D341Med (cell line): ENCODE measurements around the gene MS4A4E.
A peak's percentile ranks its signal among the peaks of the same experiment; 100 is the strongest.
"Not testable (repeated sequence)": the region's sequence is repeated elsewhere in the genome, so short reads cannot be mapped to it uniquely, and the experiment has no call there.

Source experiments
- DNase-seq: peaks from one replicate; pipeline ENCODE4 v3.0.0; 2012; ENCODE audit warnings: low spot score

The MS4A4E gene

DNA sequence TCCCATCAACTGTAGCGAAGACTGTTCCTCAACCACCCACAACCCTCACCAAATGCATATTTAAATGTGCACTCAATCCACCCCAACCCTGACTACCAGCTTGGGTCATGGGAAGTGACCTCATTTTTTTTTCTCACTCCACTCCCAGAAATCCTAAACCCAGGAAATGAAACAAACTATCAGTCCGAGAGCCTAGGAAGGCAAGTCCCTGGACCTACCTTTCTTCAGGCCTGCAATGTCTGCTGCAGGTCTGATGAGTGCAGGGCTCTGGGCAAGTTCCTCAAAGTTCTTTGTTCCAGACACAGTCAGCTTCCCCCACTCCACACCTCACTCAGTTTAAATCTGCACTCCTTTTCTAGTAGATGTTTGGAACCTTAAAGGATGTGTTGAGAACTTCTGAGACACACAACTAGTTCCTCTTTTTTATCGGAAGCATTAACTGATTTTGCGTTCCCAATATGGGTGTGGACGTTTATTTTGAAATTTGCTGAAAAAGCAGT, at the start of gene MS4A4E:
Gene MS4A4E (minus strand): TSS at position 398 of the 500 bp plus-strand sequence. CDS start 13,082 bp downstream, outside the sequence.
- DNase-seq = no peak

GRCh38 chr11:60292145-60292544, 49.2 kb upstream of the MS4A4E start:
- no peak for DNase-seq

DNA sequence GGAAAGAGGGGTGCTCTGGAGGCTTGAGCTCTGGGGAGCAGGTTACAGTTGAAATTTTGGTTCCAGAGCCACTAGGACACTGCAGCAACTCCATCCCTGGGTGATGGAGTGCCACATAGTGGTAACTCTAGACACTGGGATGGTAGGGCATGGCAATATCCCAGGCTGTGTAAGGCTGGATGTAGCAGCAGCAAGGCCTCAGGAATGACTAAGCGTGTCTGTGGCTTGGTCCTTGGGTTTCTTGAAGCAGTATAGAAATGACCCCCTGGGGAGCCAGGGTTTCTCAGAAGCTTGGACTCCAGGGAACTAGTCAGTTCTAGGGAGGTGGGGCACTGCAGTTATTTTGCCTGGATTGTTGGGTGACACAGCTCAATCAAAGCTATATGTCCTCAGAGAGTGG, 45.6 kb upstream of the MS4A4E start:
- no peak for DNase-seq

- not testable (repeated sequence) for DNase-seq
These were observed 42.6 kb upstream of the MS4A4E start for GRCh38 chr11:60285411-60286126.

GRCh38 chr11:60282286-60282685, 39.3 kb upstream of the MS4A4E start:
- DNase-seq = no peak

GRCh38 chr11:60281485-60281884, 38.5 kb upstream of the MS4A4E start:
- DNase-seq = no peak

GRCh38 chr11:60280412-60280811, 37.5 kb upstream of the MS4A4E start, which contains the start of gene MS4A4A:
MS4A4A (plus strand) TSS chr11:60280666; CDS start chr11:60280676, 10 bp downstream.
- DNase-seq = no peak

- DNase-seq = no peak
These were observed 31.5 kb upstream of the MS4A4E start for GRCh38 chr11:60274416-60274815.

GRCh38 chr11:60265373-60266214, 22.7 kb upstream of the MS4A4E start:
- DNase-seq = peak; percentile 50

DNA sequence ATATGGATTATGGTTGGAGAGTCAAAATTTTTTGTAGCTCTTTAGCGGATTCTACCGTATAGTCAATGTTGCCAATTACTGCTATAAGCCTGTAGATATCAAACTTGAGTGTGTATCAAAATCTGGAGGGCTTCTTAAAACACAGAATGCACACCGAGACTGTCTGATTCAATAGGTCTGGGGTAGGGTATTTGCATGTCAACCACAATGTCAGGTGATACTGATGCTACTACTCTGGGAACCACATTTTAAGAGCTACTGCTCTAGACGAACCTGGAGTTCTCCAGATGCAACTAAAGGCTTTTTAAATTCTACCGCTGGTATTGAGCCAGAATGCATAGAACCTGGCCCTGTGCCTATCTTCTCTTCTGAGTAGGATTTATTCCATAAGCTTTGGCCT, 21.7 kb upstream of the MS4A4E start:
- DNase-seq = no peak

DNA sequence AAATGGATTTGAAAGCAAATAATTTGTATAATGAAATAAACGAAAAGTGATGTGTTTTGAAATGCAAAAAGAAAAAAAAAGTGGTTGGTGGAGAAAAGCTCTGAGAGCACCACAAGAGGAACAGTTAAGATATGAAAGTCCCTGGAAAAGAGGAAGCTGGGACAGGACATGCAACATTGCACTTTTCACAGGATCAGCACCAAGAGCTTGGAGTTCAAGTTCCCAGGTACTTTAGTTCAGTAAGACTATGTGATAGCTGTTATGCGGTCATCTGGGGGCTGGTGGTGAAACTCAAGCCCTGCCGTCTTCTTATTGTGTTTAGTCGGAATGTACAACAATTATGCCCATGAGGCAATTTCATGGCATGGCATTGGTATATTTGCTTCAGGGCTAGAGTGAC, 20.5 kb upstream of the MS4A4E start:
- DNase-seq = no peak

- DNase-seq = no peak
These were observed 18.1 kb upstream of the MS4A4E start for GRCh38 chr11:60261014-60261413.

- no peak for DNase-seq
These were observed 15.2 kb upstream of the MS4A4E start for GRCh38 chr11:60257956-60258722.

DNA sequence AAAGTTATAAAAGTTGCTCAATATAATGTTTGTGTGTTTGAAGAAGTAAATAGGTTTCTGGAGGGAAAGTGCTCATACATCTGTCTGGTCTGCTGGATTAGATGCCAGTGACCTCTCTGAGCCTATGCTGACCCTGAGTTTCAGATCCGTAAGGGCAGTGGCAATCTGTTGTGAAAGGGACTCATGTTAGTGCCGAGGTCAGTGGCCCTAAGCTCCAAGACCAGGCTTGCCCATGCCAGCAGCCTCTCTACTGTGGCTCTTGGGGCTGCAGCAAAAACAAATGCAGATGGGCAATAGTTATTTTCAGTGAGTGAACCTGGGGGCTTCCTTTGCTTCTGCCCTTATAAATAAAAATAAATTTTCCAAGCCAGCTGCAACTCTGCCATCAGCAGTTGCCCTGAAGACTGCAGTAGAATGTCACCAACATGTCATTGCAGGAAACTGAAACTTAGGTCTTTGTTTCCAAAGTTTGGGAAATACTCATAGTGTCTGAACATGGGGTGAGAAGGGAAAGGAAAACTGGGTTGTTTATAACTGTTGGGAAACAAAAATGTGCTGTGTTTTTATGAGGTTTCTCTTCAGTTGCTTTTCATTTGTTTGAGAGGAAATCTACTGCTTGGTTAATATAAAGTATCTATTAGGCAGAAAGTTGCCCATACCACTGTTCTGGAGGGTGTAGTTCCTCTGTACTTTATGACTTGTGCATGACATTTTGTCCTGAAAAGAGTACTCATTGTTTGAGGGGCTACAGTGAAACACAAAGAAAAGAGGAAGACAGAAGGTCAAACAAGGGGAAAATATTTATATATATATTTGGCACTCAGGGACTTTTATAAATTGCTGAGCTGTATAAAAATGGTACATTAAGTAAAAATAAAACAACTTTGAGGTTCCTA, 9.5 kb upstream of the MS4A4E start:
- no peak for DNase-seq

- DNase-seq = peak; percentile 46
These were observed 8.7 kb upstream of the MS4A4E start for GRCh38 chr11:60251485-60252212.

DNA sequence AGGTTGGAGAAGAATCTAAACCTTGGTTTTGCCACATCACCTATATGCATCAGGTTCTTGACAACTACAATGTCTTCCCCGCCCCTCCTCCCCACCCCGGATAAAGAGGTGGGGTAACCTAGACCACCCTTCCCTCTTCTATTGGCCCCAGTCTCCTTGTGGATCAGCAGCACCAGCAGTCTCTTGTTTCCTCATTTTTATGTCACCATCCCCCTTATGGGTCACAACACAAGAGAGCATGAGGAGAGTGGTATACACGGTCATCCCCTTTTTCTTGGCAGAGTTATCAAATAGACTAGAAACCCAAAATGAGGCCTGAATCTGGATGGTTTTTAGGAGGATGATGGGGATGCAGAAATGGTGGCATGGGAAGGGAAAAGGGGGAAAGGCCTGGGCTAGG, 1.2 kb downstream of the MS4A4E start:
- no peak for DNase-seq

GRCh38 chr11:60240662-60241061, 2.3 kb downstream of the MS4A4E start:
- DNase-seq = no peak

GRCh38 chr11:60235321-60235720, 7.6 kb downstream of the MS4A4E start:
- no peak for DNase-seq

DNA sequence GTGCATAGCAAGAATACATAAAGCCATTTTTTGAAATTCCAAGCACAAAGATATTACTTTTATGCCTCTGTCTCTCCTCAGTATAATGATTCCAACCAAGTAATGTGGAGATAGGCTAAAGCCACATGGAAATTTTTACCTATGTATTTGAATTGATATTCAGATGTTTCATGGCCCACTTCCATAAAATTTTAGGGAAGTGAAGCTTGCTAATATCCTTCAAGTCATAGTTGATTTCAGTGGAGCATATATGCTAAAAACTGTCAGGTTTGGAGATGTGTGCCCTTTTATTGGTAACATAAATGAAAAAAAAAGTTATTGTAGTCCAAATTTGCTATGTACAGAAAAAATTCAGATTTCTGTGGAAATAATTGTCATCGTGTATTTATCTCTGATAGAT, 12.3 kb downstream of the MS4A4E start:
- DNase-seq = no peak

- no peak for DNase-seq
These were observed 20.8 kb downstream of the MS4A4E start for GRCh38 chr11:60222141-60222540.

GRCh38 chr11:60221692-60222091, 21.2 kb downstream of the MS4A4E start:
- DNase-seq = no peak
